H1 (cell line): Measurements from ENCODE around the gene RRAGB. TPM values are rescaled to one million over a fixed set of nuclear protein-coding genes. Genes with fewer than 3 reads are reported as not detected.

Experiments used
- polyA plus RNA-seq, 7 experiments: library from polyadenylated mRNA; depleted of rRNA in 3 of 7; stranded (reverse) in 5 of 7; unstranded in 2 of 7; fragments of >200 nt in 5 of 7; fragments of 200-250 nt in 2 of 7; gene quantifications; 1 replicate in 5 of 7; 2 replicates in 1 of 7; 4 replicates in 1 of 7; pipeline versions ENCODE4 v1.2.1 to v1.2.3, GENCODE V29; 2011 to 2013; ENCODE audit warnings: missing spikeins in 2 of 7, mixed read lengths in 2 of 7
- total RNA-seq: library from RNA; stranded (reverse); fragmentation: NEBNext Ultra II Directional; extraction: Animal tissue kit (Norgen Biotek cat#: 25700); gene quantifications from 2 replicates; pipeline ENCODE4 v1.2.1, GENCODE V29; 2021

RRAGB gene
- total and polyA plus RNA-seq, 2 of the 8 experiments (the other 6 are each of a cell fraction or from before 2014, with no cell fraction given): 5.8 to 6.8 TPM

Other genes starting within 250 kb of the RRAGB start
- gene USP51, start 227.9 kb upstream of the RRAGB start, total RNA-seq: 5.6 and 6.6 TPM in 2 replicates
- 2.9 and 5.2 TPM in 2 replicates for gene USP51, start 227.9 kb upstream of the RRAGB start, polyA plus RNA-seq (2011; rRNA removed)
- gene FOXR2, start 94.3 kb upstream of the RRAGB start, total RNA-seq: not detected in 2 replicates
- gene FOXR2, start 94.3 kb upstream of the RRAGB start, polyA plus RNA-seq (2011; rRNA removed): not detected in 2 replicates